IPS-20b (cell line): ENCODE data around the gene COL9A3.
"Not testable (repeated sequence)": the region's sequence is repeated elsewhere in the genome, so short reads cannot be mapped to it uniquely, and the experiment has no call there.

Source experiments
- H3K27ac ChIP-seq: one replicate; pipeline ENCODE4 v1.5.1; 2013; ENCODE audit warnings: low read length
- H3K27me3 ChIP-seq: 2 replicates; pipeline ENCODE4 v1.6.1; 2013; ENCODE audit warnings: mild to moderate bottlenecking, low read length, inconsistent platforms; ENCODE audit not compliant: insufficient read depth
- H3K36me3 ChIP-seq: 2 replicates; pipeline ENCODE4 v1.6.1; 2013; ENCODE audit warnings: low read depth, mild to moderate bottlenecking, inconsistent platforms, low read length, moderate library complexity; ENCODE audit not compliant: insufficient read depth
- H3K4me1 ChIP-seq: 2 replicates; pipeline ENCODE4 v1.6.1; 2013; ENCODE audit warnings: mild to moderate bottlenecking, control low read depth, inconsistent platforms, low read length, moderate library complexity; ENCODE audit not compliant: insufficient read depth
- H3K4me3 ChIP-seq: 2 replicates; pipeline ENCODE4 v1.5.1; 2013; ENCODE audit warnings: mild to moderate bottlenecking, low read length, inconsistent platforms
- H3K9ac ChIP-seq: 2 replicates; pipeline ENCODE4 v1.6.1; 2013; ENCODE audit warnings: low read depth, mild to moderate bottlenecking, inconsistent platforms, low read length, moderate library complexity
- H3K9me3 ChIP-seq: 2 replicates; pipeline ENCODE4 v1.6.1; 2013; ENCODE audit warnings: mild to moderate bottlenecking, low read depth, low read length, inconsistent platforms; ENCODE audit not compliant: insufficient read depth

COL9A3 gene

DNA sequence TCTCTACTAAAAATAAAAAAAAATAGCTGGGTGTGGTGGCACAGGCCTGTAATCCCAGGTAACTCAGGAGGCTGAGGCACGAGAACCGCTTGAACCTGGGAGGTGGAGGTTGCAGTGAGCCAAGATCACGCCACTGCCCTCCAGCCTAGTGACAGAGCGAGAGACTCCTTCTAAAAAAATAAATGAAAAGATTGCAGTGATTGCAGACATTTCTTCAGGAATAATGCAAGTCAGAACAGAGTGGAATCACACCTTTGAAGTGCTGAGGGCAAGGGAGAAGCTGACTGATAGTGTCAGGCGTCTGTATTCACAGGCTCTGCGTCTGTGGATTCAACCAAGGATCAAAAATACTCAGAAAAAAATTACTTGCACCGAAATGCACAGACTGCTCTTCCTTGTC is 47.4 kb downstream of the COL9A3 start:
- Histone ChIP-seq H3K4me3 (no peak overlapping the region), H3K27ac (no peak overlapping the region), H3K4me1 (peaks cover 9% of the 10 kb centered on the region; the same call in 1 of the 2 replicates), H3K9me3 (no peaks in the 10 kb centered on the region), H3K9ac (no peak overlapping the region), H3K36me3 (no peaks in the 10 kb centered on the region), H3K27me3 (peaks cover 10% of the 10 kb centered on the region; the same call in 1 of the 2 replicates)

DNA sequence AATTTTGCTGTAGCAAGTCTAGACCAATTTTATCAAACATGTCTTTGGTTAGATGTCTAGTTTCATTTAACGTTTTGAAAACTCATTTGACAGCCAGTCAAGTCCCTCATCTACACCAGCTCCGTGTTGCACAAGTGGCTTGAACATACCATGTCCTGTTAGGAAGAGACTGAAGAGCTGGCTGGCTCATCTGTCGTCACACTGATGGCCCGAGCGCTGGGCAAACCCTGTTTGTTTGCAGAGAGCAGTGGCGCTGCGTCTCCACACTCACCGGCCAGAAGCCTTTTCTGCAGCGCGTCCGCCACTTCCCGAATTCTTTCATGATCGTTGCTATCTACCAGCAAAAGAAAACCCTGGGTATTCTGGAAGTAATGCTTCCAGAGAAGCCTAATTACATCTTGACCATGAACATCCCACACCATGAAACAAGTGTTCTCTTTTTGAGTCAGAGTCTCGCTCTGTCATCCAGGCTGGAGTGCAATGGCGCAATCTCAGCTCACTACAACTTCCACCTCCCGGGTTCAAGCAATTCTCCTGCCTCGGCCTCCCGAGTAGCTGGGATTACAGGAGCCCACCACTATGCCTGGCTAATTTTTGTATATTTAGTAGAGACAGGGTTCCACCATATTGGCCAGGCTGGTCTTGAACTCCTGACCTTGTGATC is 55.5 kb downstream of the COL9A3 start:
- H3K27ac ChIP-seq, result no peak overlapping the region

DNA sequence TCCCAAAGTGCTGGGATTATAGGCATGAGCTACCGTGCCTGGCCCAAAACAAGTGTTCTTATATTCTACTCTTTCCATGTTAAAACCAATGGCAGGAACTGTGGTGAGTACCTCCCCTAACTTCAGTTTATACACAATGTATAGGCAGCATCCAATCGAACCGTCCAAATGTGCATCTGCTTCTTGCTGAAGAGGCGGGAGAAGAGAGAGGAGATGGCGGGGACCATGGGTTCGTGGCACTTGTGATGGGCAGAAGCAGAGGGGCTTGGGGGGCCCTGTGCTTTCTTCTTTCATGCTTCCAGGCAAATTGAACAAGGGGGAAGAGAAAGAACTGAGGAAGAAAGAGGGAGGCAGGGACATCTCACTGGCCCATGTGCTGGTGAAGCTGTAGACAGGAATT is 56.0 kb downstream of the COL9A3 start:
- H3K4me3 ChIP-seq, result no peak overlapping the region
- no peaks in the 10 kb centered on the region for H3K27me3 ChIP-seq
- no peaks in the 10 kb centered on the region for H3K36me3 ChIP-seq
- peaks cover 5% of the 10 kb centered on the region for H3K4me1 ChIP-seq
- H3K9me3 ChIP-seq, result no peaks in the 10 kb centered on the region
- H3K9ac ChIP-seq, result no peak overlapping the region
- H3K27ac ChIP-seq, result no peak overlapping the region

More for the DNA sequence above, 55.5 kb downstream of the COL9A3 start:
- Histone ChIP-seq H3K36me3 (no peaks in the 10 kb centered on the region), H3K4me3 (no peak overlapping the region), H3K9me3 (no peaks in the 10 kb centered on the region), H3K27me3 (no peaks in the 10 kb centered on the region), H3K9ac (no peak overlapping the region), H3K4me1 (peaks cover 5% of the 10 kb centered on the region)

DNA sequence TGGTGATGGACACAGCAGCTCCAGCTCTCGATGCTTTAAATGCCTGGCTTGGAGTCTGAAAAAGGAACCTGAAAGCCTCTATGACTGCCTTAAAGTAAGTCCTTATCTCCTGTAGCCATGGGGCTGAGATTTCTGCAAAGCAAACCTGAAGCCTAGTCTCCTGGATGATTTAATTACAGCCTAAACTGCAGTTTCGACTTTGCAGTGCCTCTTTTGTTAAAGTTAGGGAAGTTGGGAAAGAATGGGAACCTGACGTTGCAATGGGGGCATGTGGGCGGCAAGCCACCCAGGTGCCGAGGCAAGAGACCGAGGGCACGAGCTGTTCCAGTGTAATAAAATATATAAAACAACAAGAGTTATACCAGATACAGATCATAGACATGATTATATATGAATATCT is 56.4 kb downstream of the COL9A3 start:
- no peak overlapping the region for H3K4me3 ChIP-seq
- no peaks in the 10 kb centered on the region for H3K27me3 ChIP-seq
- no peak overlapping the region for H3K9ac ChIP-seq
- H3K4me1 ChIP-seq, result peaks cover 7% of the 10 kb centered on the region
- H3K9me3 ChIP-seq, result no peaks in the 10 kb centered on the region
- no peak overlapping the region for H3K27ac ChIP-seq
- H3K36me3 ChIP-seq, result no peaks in the 10 kb centered on the region

GRCh38 chr20:62873681-62874031 is 56.8 kb downstream of the COL9A3 start:
- not testable (repeated sequence) for H3K4me3 ChIP-seq, H3K36me3 ChIP-seq, H3K4me1 ChIP-seq, H3K27ac ChIP-seq, H3K9me3 ChIP-seq, H3K27me3 ChIP-seq, H3K9ac ChIP-seq

DNA sequence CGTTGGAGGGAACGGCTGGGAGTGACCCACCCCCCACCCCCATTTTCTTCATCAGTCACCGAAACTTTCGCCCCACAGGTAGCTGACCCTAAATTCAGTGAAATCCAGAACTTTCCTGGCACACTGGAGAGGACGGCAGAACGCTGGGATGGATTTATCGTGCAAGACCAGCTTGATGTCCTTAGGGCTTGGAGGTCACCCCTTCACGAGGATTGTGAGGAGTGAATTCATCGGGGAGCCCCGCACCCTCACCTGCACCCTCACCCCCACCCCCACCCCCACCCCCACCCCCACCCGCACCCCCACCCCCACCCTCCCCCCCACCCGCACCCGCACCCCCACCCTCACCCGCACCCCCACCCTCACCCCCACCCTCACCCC is 58.1 kb downstream of the COL9A3 start:
- Histone ChIP-seq H3K4me3 (no peak overlapping the region), H3K36me3 (no peaks in the 10 kb centered on the region), H3K4me1 (peaks cover 13% of the 10 kb centered on the region), H3K27me3 (no peaks in the 10 kb centered on the region; the same call in 1 of the 2 replicates), H3K9me3 (no peaks in the 10 kb centered on the region), H3K27ac (no peak overlapping the region), H3K9ac (no peak overlapping the region)

DNA sequence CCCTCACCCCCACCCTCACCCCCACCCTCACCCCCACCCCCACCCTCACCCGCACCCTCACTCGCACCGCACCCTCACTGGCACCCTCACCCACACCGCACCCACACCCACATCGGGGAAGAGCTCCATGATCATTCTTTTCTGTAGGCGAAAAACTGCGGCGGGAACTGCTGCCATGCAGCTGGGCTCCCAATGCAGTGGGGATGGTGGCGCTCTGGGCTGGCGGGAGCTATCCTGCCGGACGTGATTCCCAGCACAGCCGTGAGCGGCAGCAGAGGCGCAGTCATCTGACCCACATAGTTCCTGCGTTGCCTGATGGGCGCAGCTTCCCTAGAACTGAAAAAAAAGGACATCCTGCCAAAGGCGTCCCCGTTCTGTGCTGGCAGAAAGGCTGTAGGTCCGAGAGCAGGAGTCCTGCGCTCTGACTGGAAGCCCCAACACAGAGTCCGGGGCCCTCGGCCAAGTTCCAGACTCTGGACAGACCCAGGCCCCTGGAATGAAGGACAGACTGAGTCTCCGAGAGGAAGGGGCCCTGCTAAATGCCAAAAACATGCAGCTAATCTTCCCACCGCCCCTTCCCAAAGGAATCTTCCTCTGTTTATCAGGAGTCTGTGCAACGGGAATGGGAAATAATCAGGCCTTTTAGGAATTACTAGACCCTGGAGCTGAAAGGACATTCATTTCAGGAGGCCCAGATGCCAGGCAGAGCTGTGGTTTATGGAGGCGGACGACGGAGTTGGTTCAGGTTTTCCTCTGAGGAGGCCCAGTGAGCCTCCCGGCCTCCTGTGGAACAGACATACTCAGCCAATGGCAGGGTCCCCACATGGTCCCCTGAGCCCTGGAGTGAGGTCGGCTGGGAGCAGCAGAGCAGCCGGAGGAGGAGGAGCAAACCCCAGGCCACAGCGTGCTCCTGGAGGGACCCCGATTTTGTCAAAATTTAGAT is 58.8 kb downstream of the COL9A3 start:
- Histone ChIP-seq H3K36me3 (no peaks in the 10 kb centered on the region), H3K4me3 (no peak overlapping the region), H3K27me3 (no peaks in the 10 kb centered on the region; the same call in 1 of the 2 replicates), H3K4me1 (peaks cover 13% of the 10 kb centered on the region), H3K27ac (no peak overlapping the region), H3K9me3 (no peaks in the 10 kb centered on the region), H3K9ac (peak overlapping the region; percentile 52; the same call in 1 of the 2 replicates)

DNA sequence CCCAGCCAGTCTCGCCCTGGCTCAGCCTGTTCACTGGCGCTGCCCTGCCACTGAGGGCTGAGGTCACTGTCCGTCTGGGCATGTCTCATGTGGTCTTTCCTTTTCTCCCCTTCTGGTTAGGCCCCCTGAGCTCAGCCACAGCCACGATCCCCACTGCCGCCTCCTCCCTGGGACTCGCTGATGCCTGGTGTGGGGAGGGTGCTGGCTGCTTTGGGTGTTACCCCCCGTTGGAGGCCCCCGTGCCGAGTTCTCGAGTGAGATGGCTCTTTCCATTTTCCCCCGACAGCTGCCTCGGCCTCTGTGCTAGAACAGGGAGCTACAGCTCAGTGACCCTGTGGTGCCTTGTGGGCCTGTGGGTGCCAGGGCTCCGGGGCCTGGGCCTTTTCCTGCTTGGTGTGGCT is 59.7 kb downstream of the COL9A3 start:
- peaks cover 13% of the 10 kb centered on the region for H3K4me1 ChIP-seq
- H3K27me3 ChIP-seq, result no peaks in the 10 kb centered on the region; the same call in 1 of the 2 replicates
- no peaks in the 10 kb centered on the region; the same call in 1 of the 2 replicates for H3K36me3 ChIP-seq
- no peak overlapping the region for H3K4me3 ChIP-seq
- H3K27ac ChIP-seq, result no peak overlapping the region
- no peaks in the 10 kb centered on the region for H3K9me3 ChIP-seq
- H3K9ac ChIP-seq, result no peak overlapping the region

GRCh38 chr20:62876902-62877816 is 60.3 kb downstream of the COL9A3 start:
- H3K4me1 ChIP-seq, result peaks cover 13% of the 10 kb centered on the region
- no peak overlapping the region for H3K27ac ChIP-seq
- peaks cover 4% of the 10 kb centered on the region; the same call in 1 of the 2 replicates for H3K36me3 ChIP-seq
- no peak overlapping the region for H3K9ac ChIP-seq
- no peak overlapping the region for H3K4me3 ChIP-seq
- no peaks in the 10 kb centered on the region; the same call in 1 of the 2 replicates for H3K27me3 ChIP-seq
- no peaks in the 10 kb centered on the region for H3K9me3 ChIP-seq

DNA sequence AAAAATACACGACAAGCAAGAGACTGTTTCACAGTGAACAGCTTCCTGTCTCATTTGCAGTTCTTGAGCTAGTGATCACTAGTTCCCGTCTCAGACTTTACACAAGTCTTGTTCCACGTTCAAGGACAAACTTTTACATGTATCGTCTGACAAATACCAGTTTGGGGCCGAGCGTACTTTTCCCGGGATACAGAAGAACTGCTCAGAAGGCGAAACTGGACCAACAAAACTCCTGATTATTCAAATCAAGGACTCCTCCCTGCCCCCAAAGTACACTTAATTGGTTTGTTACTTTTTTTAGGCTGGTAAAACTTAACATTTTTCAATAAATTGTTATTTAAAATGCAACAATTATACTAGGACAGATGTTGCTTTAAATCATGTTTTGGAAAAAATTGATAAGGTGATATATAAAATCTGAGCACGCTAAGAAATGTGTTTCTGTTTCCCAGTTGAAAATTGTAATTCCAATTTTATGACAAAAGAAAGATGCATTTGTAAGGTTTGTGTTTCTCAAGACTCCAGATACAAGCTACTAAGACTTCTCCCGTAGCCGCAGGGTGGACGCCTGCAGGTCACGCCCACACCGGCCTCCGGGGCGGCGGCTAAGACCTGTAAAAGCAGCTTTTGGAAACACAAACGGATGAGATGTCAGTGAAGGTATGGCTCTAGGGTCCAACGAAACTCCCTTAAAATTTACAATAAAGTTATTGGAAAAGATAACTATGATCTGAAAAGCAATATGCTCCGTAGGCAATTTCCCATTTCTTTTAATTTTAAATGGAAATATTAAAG is 61.6 kb downstream of the COL9A3 start:
- Histone ChIP-seq H3K27me3 (no peaks in the 10 kb centered on the region; the same call in 1 of the 2 replicates), H3K27ac (no peak overlapping the region), H3K36me3 (peaks cover 6% of the 10 kb centered on the region; the same call in 1 of the 2 replicates), H3K9me3 (no peaks in the 10 kb centered on the region), H3K4me1 (peaks cover 13% of the 10 kb centered on the region), H3K4me3 (peak overlapping the region; percentile 46; the same call in 1 of the 2 replicates), H3K9ac (no peak overlapping the region)
